Activated naive CD4-positive, alpha-beta T cell treated with anti-CD3 and anti-CD28 coated beads, Interleukin-2, amount 50 U/mL, for 72 hours (primary cell): Measurements from ENCODE around the gene CABCOCO1. TPM values are rescaled to one million over a fixed set of nuclear protein-coding genes. Genes with fewer than 3 reads are reported as not detected.
A peak's percentile ranks its signal among the peaks of the same experiment; 100 is the strongest.

Source experiments
- ATAC-seq, 2 donors: fragments of 150-1000 bp; cut with Tn5 transposase; 2 replicates each; pipeline ENCODE4 v1.10.0; 2021; ENCODE audit warnings: mild to moderate bottlenecking in 2 of 2, moderate library complexity in 2 of 2
- DNase-seq, 2 donors: peaks; one replicate each; pipeline ENCODE4 v3.0.0; 2021 to 2022; ENCODE audit warnings: low spot score in 2 of 2
- H3K27ac Mint-ChIP-seq, 2 donors: one replicate each; pipeline ENCODE4 v1.8.0; 2022; ENCODE audit warnings: mild to moderate bottlenecking in 2 of 2, mixed read lengths in 2 of 2
- H3K36me3 Mint-ChIP-seq, 2 donors: one replicate each; pipeline ENCODE4 v1.8.0; 2022; ENCODE audit warnings: mixed read lengths in 2 of 2
- H3K9me3 Mint-ChIP-seq, 2 donors: one replicate each; pipeline ENCODE4 v1.8.0; 2022; ENCODE audit warnings: mixed read lengths in 2 of 2
- total RNA-seq, 2 donors: library from RNA; stranded (reverse); gene quantifications; one replicate each; pipeline ENCODE4 v1.2.3, GENCODE V29; 2022

Gene CABCOCO1
- total RNA-seq, 2 donors from 2014 or later = not detected

- Mint-ChIP-seq H3K9me3 (peaks cover 0 to 3% of the 10 kb centered on the region in 2 donors), H3K27ac (no peak overlapping the region), H3K36me3 (no peaks in the 10 kb centered on the region)
- DNase-seq = no peak
- no peak for ATAC-seq
These were observed 141.7 kb downstream of the CABCOCO1 start for GRCh38 chr10:61804414-61804813.

GRCh38 chr10:61805091-61805490 lies 142.4 kb downstream of the CABCOCO1 start:
- ATAC-seq (no peak), DNase-seq (no peak)
- Mint-ChIP-seq H3K36me3 (no peaks in the 10 kb centered on the region), H3K9me3 (peaks cover 0 to 7% of the 10 kb centered on the region in 2 donors), H3K27ac (no peak overlapping the region)

GRCh38 chr10:61810263-61810662 lies 147.5 kb downstream of the CABCOCO1 start:
- Mint-ChIP-seq H3K9me3 (peaks cover 0 to 4% of the 10 kb centered on the region in 2 donors), H3K27ac (no peak overlapping the region)
- ATAC-seq = no peak

GRCh38 chr10:61812052-61812721 lies 149.5 kb downstream of the CABCOCO1 start:
- ATAC-seq = peak; percentile 24 to 71
- no peak for DNase-seq
- no peaks in the 10 kb centered on the region for H3K36me3 Mint-ChIP-seq
- peaks cover 0 to 4% of the 10 kb centered on the region in 2 donors for H3K9me3 Mint-ChIP-seq
- H3K27ac Mint-ChIP-seq = no peak overlapping the region

More at GRCh38 chr10:61810263-61810662, 147.5 kb downstream of the CABCOCO1 start:
- DNase-seq = no peak
- H3K36me3 Mint-ChIP-seq = no peaks in the 10 kb centered on the region

- Mint-ChIP-seq H3K36me3 (no peaks in the 10 kb centered on the region), H3K27ac (no peak overlapping the region), H3K9me3 (peaks cover 0 to 4% of the 10 kb centered on the region in 2 donors)
- ATAC-seq = no peak
- DNase-seq = no peak
These were observed 150.2 kb downstream of the CABCOCO1 start for GRCh38 chr10:61812920-61813319.

GRCh38 chr10:61814160-61814559 lies 151.4 kb downstream of the CABCOCO1 start:
- ATAC-seq (no peak), DNase-seq (no peak)
- Mint-ChIP-seq H3K27ac (no peak overlapping the region), H3K36me3 (no peaks in the 10 kb centered on the region), H3K9me3 (peaks cover 0 to 4% of the 10 kb centered on the region in 2 donors)

- H3K27ac Mint-ChIP-seq = no peak overlapping the region
- no peaks in the 10 kb centered on the region for H3K36me3 Mint-ChIP-seq
- ATAC-seq (no peak), DNase-seq (no peak)
- H3K9me3 Mint-ChIP-seq = no peaks in the 10 kb centered on the region
These were observed 152.8 kb downstream of the CABCOCO1 start for GRCh38 chr10:61815496-61815895.

Other genes starting within 250 kb of the CABCOCO1 start
- not detected for gene TMEM26, start 209.5 kb upstream of the CABCOCO1 start, total RNA-seq
- gene ARID5B, start 238.8 kb downstream of the CABCOCO1 start, total RNA-seq = 10 to 100 TPM; 52.1 to 95.4 TPM